Erythroblast (primary cell): Measurements from ENCODE around the gene ZNF429.

Source experiments
- GATA1 ChIP-seq: IDR thresholded peaks from 2 replicates; pipeline ENCODE4 v1.6.1; 2011; ENCODE audit warnings: low read depth, mild to moderate bottlenecking, control low read depth, low read length, moderate library complexity
- POLR2A ChIP-seq: IDR thresholded peaks from 2 replicates; pipeline ENCODE4 v1.6.1; 2011; ENCODE audit warnings: mild to moderate bottlenecking, low read length

DNA sequence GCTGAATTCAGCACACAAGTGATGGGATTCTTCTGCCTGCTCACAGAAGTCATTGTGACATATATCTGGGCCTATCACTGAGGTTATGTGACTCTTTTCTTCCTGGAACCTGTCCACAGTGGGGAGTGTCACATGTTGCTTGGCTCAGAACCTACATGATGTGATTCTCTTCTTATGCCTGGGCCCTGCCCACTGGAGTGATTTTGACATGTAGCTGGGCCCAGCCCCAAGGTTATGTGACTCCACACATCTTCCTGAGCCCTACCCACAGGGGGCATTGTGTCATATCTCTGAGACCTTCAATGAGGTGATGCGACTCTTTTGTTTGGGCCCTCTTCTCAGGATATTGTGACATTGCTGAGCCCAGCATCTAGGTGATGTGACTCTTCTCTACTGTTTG is 17.4 kb upstream of the ZNF429 start:
- TF ChIP-seq POLR2A (no peak), GATA1 (no peak)
